GM19193 (cell line): ENCODE measurements around the gene PHACTR3.

Experiments used
- POLR2A ChIP-seq: IDR thresholded peaks from 4 replicates; pipeline ENCODE4 v1.6.1; 2011; ENCODE audit not compliant: insufficient read depth, insufficient read length; ENCODE audit errors: extremely low read depth

Gene PHACTR3

GRCh38 chr20:59728722-59729430 lies 124.5 kb downstream of the PHACTR3 start:
- TF ChIP-seq POLR2A: no peak

- no peak for TF ChIP-seq POLR2A
These were observed 125.2 kb downstream of the PHACTR3 start for GRCh38 chr20:59729506-59729905.

GRCh38 chr20:59730722-59731121 lies 126.4 kb downstream of the PHACTR3 start:
- no peak for TF ChIP-seq POLR2A

GRCh38 chr20:59731376-59731775 lies 127.0 kb downstream of the PHACTR3 start:
- no peak for TF ChIP-seq POLR2A

- no peak for TF ChIP-seq POLR2A
These were observed 129.0 kb downstream of the PHACTR3 start for GRCh38 chr20:59733351-59733750.

- TF ChIP-seq POLR2A: no peak
These were observed 131.1 kb downstream of the PHACTR3 start for GRCh38 chr20:59735486-59735885.

GRCh38 chr20:59735917-59736316 lies 131.6 kb downstream of the PHACTR3 start:
- TF ChIP-seq POLR2A: no peak

- TF ChIP-seq POLR2A: no peak
These were observed 132.0 kb downstream of the PHACTR3 start for GRCh38 chr20:59736366-59736765.

- TF ChIP-seq POLR2A: no peak
These were observed 132.8 kb downstream of the PHACTR3 start for GRCh38 chr20:59737073-59737666.

GRCh38 chr20:59737816-59738215 lies 133.5 kb downstream of the PHACTR3 start:
- no peak for TF ChIP-seq POLR2A

GRCh38 chr20:59738851-59739250 lies 134.5 kb downstream of the PHACTR3 start:
- no peak for TF ChIP-seq POLR2A

- no peak for TF ChIP-seq POLR2A
These were observed 136.3 kb downstream of the PHACTR3 start for GRCh38 chr20:59740621-59741020.

GRCh38 chr20:59741073-59741472 lies 136.7 kb downstream of the PHACTR3 start:
- no peak for TF ChIP-seq POLR2A

GRCh38 chr20:59742351-59743095 lies 138.2 kb downstream of the PHACTR3 start:
- TF ChIP-seq POLR2A: no peak

- no peak for TF ChIP-seq POLR2A
These were observed 139.0 kb downstream of the PHACTR3 start for GRCh38 chr20:59743308-59743707.

GRCh38 chr20:59743767-59744485 lies 139.6 kb downstream of the PHACTR3 start:
- no peak for TF ChIP-seq POLR2A

- no peak for TF ChIP-seq POLR2A
These were observed 140.4 kb downstream of the PHACTR3 start for GRCh38 chr20:59744756-59745155.
